Spleen (tissue), 7 donors: Measurements from ENCODE around the gene BCO1.

Experiments
- CTCF ChIP-seq, 11 experiments: fragments of 200-600 bp in 7 of 11; fragments of 450-650 bp in 4 of 11; sonication (generic) in 4 of 11; IDR thresholded peaks in 8 of 11; conservative IDR thresholded peaks in 3 of 11; 1 replicate in 7 of 11; 2 replicates in 4 of 11; pipeline versions ENCODE4 v1.4.0 to v1.8.0; 2016 to 2021; ENCODE audit warnings: antibody characterized with exemption in 11 of 11, inconsistent platforms in 4 of 11, mild to moderate bottlenecking in 1 of 11
- POLR2A ChIP-seq, 3 donors: fragments of 450-650 bp; IDR thresholded peaks; one replicate each; pipeline ENCODE4 v1.5.1; 2017; ENCODE audit warnings: antibody characterized with exemption in 3 of 3, mild to moderate bottlenecking in 1 of 3
- POLR2AphosphoS5 ChIP-seq, 3 donors: sonication (generic); formaldehyde crosslinking; IDR thresholded peaks; one replicate each; pipeline ENCODE4 v1.5.1; 2017; ENCODE audit warnings: antibody characterized with exemption in 3 of 3
- donor health status: DM: no; HTN: no; CAD: no; lungs with moderate emphysema.
- donor health status: DM: no; HTN: no; CAD: no.
- donor health status: DM: no; HTN: no; CAD: no.

GRCh38 chr16:81280393-81280792 lies 41.9 kb downstream of the BCO1 start:
- TF ChIP-seq CTCF (IDR thresholded peaks at IDR 0.05 in 8 of 11, conservative IDR thresholded peaks at IDR 0.05 in 3 of 11): no peak
- TF ChIP-seq POLR2AphosphoS5 (IDR thresholded peaks at IDR 0.05): no peak
- TF ChIP-seq POLR2A (IDR thresholded peaks at IDR 0.05): no peak
